GM03348 (cell line): ENCODE results near the gene TMEM127.
"Not testable (repeated sequence)": the region's sequence is repeated elsewhere in the genome, so short reads cannot be mapped to it uniquely, and the experiment has no call there.

ENCODE experiments used
- DNase-seq: peaks from one replicate; pipeline ENCODE4 v3.0.0; 2012; ENCODE audit warnings: low spot score

The TMEM127 gene

GRCh38 chr2:96265840-96266679 is at the start of gene TMEM127, which contains the start of gene CIAO1:
TMEM127 (minus strand) TSS chr2:96265997; CDS start chr2:96265381, 616 bp downstream.
CIAO1 (plus strand) TSS chr2:96266225; CDS start chr2:96266351, 126 bp downstream.
- DNase-seq: peak; percentile 99

- no peak for DNase-seq
Measured at GRCh38 chr2:96315005-96315399, 49.2 kb upstream of the TMEM127 start.

GRCh38 chr2:96308248-96308647 is 42.5 kb upstream of the TMEM127 start:
- DNase-seq: no peak

GRCh38 chr2:96306370-96306769 is 40.6 kb upstream of the TMEM127 start:
- no peak for DNase-seq

GRCh38 chr2:96305979-96306308 is 40.1 kb upstream of the TMEM127 start:
- DNase-seq: no peak

GRCh38 chr2:96305091-96305978 is 39.5 kb upstream of the TMEM127 start, which contains the start of gene SNRNP200:
SNRNP200 (minus strand) TSS chr2:96305546; CDS start chr2:96305437, 109 bp downstream.
- DNase-seq: peak; percentile 94

- DNase-seq: no peak
Measured at GRCh38 chr2:96304606-96305005, 38.8 kb upstream of the TMEM127 start.

GRCh38 chr2:96301865-96302264 is 36.1 kb upstream of the TMEM127 start:
- DNase-seq: no peak

- DNase-seq: no peak
Measured at GRCh38 chr2:96296925-96297324, 31.1 kb upstream of the TMEM127 start.

- not testable (repeated sequence) for DNase-seq
Measured at GRCh38 chr2:96294271-96294670, 28.5 kb upstream of the TMEM127 start.

GRCh38 chr2:96291751-96292150 is 26.0 kb upstream of the TMEM127 start:
- no peak for DNase-seq

GRCh38 chr2:96287273-96287856 is 21.6 kb upstream of the TMEM127 start:
- no peak for DNase-seq

- no peak for DNase-seq
Measured at GRCh38 chr2:96276787-96277499, 11.1 kb upstream of the TMEM127 start.

- no peak for DNase-seq
Measured at GRCh38 chr2:96274355-96275056, 8.7 kb upstream of the TMEM127 start.

GRCh38 chr2:96273763-96274162 is 8.0 kb upstream of the TMEM127 start:
- no peak for DNase-seq

- DNase-seq: no peak
Measured at GRCh38 chr2:96271995-96272394, 6.2 kb upstream of the TMEM127 start.

- peak; percentile 38 for DNase-seq
Measured at GRCh38 chr2:96267159-96267971, 1.6 kb upstream of the TMEM127 start.

GRCh38 chr2:96265349-96265839 is 403 bp downstream of the TMEM127 start:
- peak; percentile 75 for DNase-seq

GRCh38 chr2:96264656-96265348 is 995 bp downstream of the TMEM127 start:
- DNase-seq: peak; percentile 50
